IPS-NIHi7 (cell line): ENCODE data around the gene PANX1.

Source experiments
- DNase-seq: peaks from one replicate; pipeline ENCODE4 v3.0.0; 2012; ENCODE audit warnings: mixed read lengths; ENCODE audit errors: extremely low spot score

PANX1 gene

GRCh38 chr11:94184846-94185245 is 56.2 kb downstream of the PANX1 start:
- no peak for DNase-seq

GRCh38 chr11:94185416-94186084 is 56.9 kb downstream of the PANX1 start:
- DNase-seq, result no peak

- DNase-seq, result no peak
These were observed 57.9 kb downstream of the PANX1 start for GRCh38 chr11:94186342-94187203.

- no peak for DNase-seq
These were observed 64.6 kb downstream of the PANX1 start for GRCh38 chr11:94193288-94193687.

- DNase-seq, result no peak
These were observed 66.1 kb downstream of the PANX1 start for GRCh38 chr11:94194712-94195111.

- no peak for DNase-seq
These were observed 67.7 kb downstream of the PANX1 start for GRCh38 chr11:94196363-94196762.

- DNase-seq, result no peak
These were observed 70.1 kb downstream of the PANX1 start for GRCh38 chr11:94198718-94199117.

GRCh38 chr11:94199136-94200130 is 70.8 kb downstream of the PANX1 start:
- no peak for DNase-seq

GRCh38 chr11:94201004-94201465 is 72.4 kb downstream of the PANX1 start:
- no peak for DNase-seq

GRCh38 chr11:94203070-94203469 is 74.4 kb downstream of the PANX1 start:
- no peak for DNase-seq

GRCh38 chr11:94211261-94211830 is 82.7 kb downstream of the PANX1 start:
- DNase-seq, result no peak

- DNase-seq, result no peak
These were observed 84.3 kb downstream of the PANX1 start for GRCh38 chr11:94212898-94213297.

GRCh38 chr11:94217705-94218104 is 89.1 kb downstream of the PANX1 start:
- no peak for DNase-seq

- peak; percentile 35 for DNase-seq
These were observed 89.7 kb downstream of the PANX1 start for GRCh38 chr11:94218372-94218771.

- no peak for DNase-seq
These were observed 91.1 kb downstream of the PANX1 start for GRCh38 chr11:94219771-94220170.

GRCh38 chr11:94224078-94224477 is 95.4 kb downstream of the PANX1 start:
- no peak for DNase-seq
